GM13977 (cell line): ENCODE data around the gene JMJD8.
A peak's percentile ranks its signal among the peaks of the same experiment; 100 is the strongest.

ENCODE experiments used
- DNase-seq: peaks from one replicate; pipeline ENCODE4 v3.0.0; 2012; ENCODE audit warnings: low spot score
- CTCF ChIP-seq: IDR thresholded peaks from 2 replicates; pipeline ENCODE4 v1.5.1; 2012; ENCODE audit warnings: mild to moderate bottlenecking, control low read depth; ENCODE audit not compliant: insufficient read depth; ENCODE audit errors: extremely low read depth, missing control alignments
- in situ Hi-C: fragments of 300-500 bp; cut with MboI; formaldehyde crosslinking; loops from one replicate; pipeline ENCODE4 v1.12.0; 2022; ENCODE audit warnings: low sequenced_read_pairs, low pct_unique_long_range_greater_than_20kb, mixed read lengths, inconsistent platforms; ENCODE audit not compliant: unreplicated experiment

The JMJD8 gene

GRCh38 chr16:638034-638543 lies 46.0 kb downstream of the JMJD8 start:
- no peak for DNase-seq
- TF ChIP-seq CTCF, result no peak
- in situ Hi-C loops, result no loop called here

GRCh38 chr16:637081-638018 lies 46.8 kb downstream of the JMJD8 start:
- peak; percentile 100 for DNase-seq
- in situ Hi-C loops, result no loop called here
- no peak for TF ChIP-seq CTCF

- peak; percentile 99 for DNase-seq
- in situ Hi-C loops, result no loop called here
- no peak for TF ChIP-seq CTCF
Measured at GRCh38 chr16:636206-637080, 47.7 kb downstream of the JMJD8 start, which contains the start of gene METTL26. Gene METTL26, minus strand, starts transcription at chr16:636305. Its CDS starts 15 bp downstream, at chr16:636290.

- in situ Hi-C loops, result no loop called here
- no peak for DNase-seq
- no peak for TF ChIP-seq CTCF
Measured at GRCh38 chr16:635573-636205, 48.4 kb downstream of the JMJD8 start.

GRCh38 chr16:634996-635395 lies 49.1 kb downstream of the JMJD8 start:
- TF ChIP-seq CTCF, result no peak
- DNase-seq, result no peak
- in situ Hi-C loops, result no loop called here

GRCh38 chr16:634051-634670 lies 50.0 kb downstream of the JMJD8 start:
- TF ChIP-seq CTCF, result no peak
- DNase-seq, result no peak
- in situ Hi-C loops, result no loop called here
